ENCODE measurements around the gene ZSWIM1. TPM values are rescaled to one million over a fixed set of nuclear protein-coding genes. Genes with fewer than 3 reads are reported as not detected.

The ZSWIM1 gene
- total and polyA plus RNA-seq, 2 of the 13 experiments (the other 11 are each of a cell fraction or from before 2014, with no cell fraction given), result 9.5 to 11.7 TPM

DNA sequence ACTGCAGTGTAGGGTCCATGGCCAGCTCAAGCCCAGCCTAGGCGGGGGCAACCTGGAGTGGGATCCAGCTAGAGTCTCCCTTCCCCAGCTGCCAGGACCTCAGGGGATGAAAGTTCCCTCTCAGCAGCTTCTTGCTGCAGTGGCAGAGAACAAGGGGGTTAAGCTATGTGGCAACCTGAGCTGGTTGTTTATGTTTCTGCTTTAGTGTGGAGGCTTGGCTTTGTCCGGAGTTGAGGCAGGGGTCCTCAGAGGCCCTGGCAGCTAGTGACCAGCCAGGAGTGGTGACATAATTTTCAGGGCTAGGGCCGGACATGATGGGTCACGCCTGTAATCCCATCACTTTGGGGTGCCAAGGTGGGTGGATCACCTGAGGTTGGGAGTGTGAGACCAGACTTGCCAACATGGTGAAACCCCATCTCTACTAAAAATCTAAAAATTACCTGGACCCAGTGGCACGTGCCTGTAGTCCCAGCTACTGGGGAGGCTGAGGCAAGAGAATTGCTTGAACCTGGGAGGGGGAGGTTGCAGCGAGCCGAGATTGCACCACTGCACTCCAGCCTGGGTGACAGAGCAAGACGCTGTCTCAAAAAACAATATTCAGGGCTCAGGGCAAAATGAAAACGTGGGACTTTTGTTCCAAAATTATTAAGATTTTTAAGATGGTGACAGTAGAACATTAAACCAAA is 44.9 kb downstream of the ZSWIM1 start (continued):
- TF ChIP-seq, protein P1, sequence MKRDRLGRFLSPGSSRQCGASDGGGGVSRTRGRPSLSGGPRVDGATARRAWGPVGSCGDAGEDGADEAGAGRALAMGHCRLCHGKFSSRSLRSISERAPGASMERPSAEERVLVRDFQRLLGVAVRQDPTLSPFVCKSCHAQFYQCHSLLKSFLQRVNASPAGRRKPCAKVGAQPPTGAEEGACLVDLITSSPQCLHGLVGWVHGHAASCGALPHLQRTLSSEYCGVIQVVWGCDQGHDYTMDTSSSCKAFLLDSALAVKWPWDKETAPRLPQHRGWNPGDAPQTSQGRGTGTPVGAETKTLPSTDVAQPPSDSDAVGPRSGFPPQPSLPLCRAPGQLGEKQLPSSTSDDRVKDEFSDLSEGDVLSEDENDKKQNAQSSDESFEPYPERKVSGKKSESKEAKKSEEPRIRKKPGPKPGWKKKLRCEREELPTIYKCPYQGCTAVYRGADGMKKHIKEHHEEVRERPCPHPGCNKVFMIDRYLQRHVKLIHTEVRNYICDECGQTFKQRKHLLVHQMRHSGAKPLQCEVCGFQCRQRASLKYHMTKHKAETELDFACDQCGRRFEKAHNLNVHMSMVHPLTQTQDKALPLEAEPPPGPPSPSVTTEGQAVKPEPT (CRISPR knock-in tag; IDR thresholded peaks at IDR 0.05; ENCODE audit: low read depth), result no peak
- TF ChIP-seq ZNF878 (CRISPR knock-in tag; IDR thresholded peaks at IDR 0.05) (0 out of 2 replicates have a peak, but pooled peaks have one; percentile 18), ZBTB7B (CRISPR knock-in tag; IDR thresholded peaks at IDR 0.05) (0 out of 2 replicates have a peak, but pooled peaks have one; percentile 55), ZNF788 (CRISPR knock-in tag; IDR thresholded peaks at IDR 0.05; ENCODE audit: borderline replicate concordance) (peak; percentile 18; the same call in 1 of the 2 replicates), CBX5 (CRISPR knock-in tag; IDR thresholded peaks at IDR 0.05; ENCODE audit: borderline replicate concordance) (0 out of 2 replicates have a peak, but pooled peaks have one; percentile 47), KDM5A (IDR thresholded peaks at IDR 0.05; ENCODE audit: borderline replicate concordance, low read length) (no peak), CEBPG (CRISPR knock-in tag; IDR thresholded peaks at IDR 0.05) (peak; percentile 57; the same call in 1 of the 2 replicates), IKZF1 (IDR thresholded peaks at IDR 0.05) (no peak), HNRNPL (IDR thresholded peaks at IDR 0.05; ENCODE audit: low read depth, low read length) (no peak), ZBTB7A (CRISPR knock-in tag; IDR thresholded peaks at IDR 0.05) (peak; percentile 70), ZNF747 (CRISPR knock-in tag; IDR thresholded peaks at IDR 0.05; ENCODE audit: borderline replicate concordance) (0 out of 2 replicates have a peak, but pooled peaks have one; percentile 50), ATM (IDR thresholded peaks at IDR 0.05; ENCODE audit: borderline replicate concordance) (no peak)
- TF ChIP-seq, protein P2, sequence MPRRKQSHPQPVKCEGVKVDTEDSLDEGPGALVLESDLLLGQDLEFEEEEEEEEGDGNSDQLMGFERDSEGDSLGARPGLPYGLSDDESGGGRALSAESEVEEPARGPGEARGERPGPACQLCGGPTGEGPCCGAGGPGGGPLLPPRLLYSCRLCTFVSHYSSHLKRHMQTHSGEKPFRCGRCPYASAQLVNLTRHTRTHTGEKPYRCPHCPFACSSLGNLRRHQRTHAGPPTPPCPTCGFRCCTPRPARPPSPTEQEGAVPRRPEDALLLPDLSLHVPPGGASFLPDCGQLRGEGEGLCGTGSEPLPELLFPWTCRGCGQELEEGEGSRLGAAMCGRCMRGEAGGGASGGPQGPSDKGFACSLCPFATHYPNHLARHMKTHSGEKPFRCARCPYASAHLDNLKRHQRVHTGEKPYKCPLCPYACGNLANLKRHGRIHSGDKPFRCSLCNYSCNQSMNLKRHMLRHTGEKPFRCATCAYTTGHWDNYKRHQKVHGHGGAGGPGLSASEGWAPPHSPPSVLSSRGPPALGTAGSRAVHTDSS (CRISPR knock-in tag; conservative IDR thresholded peaks at IDR 0.05), result 0 out of 2 replicates have a peak, but pooled peaks have one; percentile 40
- TF ChIP-seq, protein P3, sequence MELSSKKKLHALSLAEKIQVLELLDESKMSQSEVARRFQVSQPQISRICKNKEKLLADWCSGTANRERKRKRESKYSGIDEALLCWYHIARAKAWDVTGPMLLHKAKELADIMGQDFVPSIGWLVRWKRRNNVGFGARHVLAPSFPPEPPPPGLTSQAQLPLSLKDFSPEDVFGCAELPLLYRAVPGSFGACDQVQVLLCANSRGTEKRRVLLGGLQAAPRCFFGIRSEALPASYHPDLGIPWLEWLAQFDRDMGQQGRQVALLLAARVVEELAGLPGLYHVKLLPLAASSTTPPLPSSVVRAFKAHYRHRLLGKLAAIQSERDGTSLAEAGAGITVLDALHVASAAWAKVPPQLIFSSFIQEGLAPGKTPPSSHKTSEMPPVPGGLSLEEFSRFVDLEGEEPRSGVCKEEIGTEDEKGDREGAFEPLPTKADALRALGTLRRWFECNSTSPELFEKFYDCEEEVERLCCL (CRISPR knock-in tag; IDR thresholded peaks at IDR 0.05; ENCODE audit: borderline replicate concordance), result 0 out of 2 replicates have a peak, but pooled peaks have one; percentile 55
- TF ChIP-seq, protein P4, sequence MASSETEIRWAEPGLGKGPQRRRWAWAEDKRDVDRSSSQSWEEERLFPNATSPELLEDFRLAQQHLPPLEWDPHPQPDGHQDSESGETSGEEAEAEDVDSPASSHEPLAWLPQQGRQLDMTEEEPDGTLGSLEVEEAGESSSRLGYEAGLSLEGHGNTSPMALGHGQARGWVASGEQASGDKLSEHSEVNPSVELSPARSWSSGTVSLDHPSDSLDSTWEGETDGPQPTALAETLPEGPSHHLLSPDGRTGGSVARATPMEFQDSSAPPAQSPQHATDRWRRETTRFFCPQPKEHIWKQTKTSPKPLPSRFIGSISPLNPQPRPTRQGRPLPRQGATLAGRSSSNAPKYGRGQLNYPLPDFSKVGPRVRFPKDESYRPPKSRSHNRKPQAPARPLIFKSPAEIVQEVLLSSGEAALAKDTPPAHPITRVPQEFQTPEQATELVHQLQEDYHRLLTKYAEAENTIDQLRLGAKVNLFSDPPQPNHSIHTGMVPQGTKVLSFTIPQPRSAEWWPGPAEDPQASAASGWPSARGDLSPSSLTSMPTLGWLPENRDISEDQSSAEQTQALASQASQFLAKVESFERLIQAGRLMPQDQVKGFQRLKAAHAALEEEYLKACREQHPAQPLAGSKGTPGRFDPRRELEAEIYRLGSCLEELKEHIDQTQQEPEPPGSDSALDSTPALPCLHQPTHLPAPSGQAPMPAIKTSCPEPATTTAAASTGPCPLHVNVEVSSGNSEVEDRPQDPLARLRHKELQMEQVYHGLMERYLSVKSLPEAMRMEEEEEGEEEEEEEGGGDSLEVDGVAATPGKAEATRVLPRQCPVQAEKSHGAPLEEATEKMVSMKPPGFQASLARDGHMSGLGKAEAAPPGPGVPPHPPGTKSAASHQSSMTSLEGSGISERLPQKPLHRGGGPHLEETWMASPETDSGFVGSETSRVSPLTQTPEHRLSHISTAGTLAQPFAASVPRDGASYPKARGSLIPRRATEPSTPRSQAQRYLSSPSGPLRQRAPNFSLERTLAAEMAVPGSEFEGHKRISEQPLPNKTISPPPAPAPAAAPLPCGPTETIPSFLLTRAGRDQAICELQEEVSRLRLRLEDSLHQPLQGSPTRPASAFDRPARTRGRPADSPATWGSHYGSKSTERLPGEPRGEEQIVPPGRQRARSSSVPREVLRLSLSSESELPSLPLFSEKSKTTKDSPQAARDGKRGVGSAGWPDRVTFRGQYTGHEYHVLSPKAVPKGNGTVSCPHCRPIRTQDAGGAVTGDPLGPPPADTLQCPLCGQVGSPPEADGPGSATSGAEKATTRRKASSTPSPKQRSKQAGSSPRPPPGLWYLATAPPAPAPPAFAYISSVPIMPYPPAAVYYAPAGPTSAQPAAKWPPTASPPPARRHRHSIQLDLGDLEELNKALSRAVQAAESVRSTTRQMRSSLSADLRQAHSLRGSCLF (CRISPR knock-in tag; IDR thresholded peaks at IDR 0.05; ENCODE audit: borderline replicate concordance), result 0 out of 2 replicates have a peak, but pooled peaks have one; percentile 54
- TF ChIP-seq, protein P5, sequence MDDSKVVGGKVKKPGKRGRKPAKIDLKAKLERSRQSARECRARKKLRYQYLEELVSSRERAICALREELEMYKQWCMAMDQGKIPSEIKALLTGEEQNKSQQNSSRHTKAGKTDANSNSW (CRISPR knock-in tag; IDR thresholded peaks at IDR 0.05; ENCODE audit: borderline replicate concordance), result no peak
- TF ChIP-seq, protein P6, sequence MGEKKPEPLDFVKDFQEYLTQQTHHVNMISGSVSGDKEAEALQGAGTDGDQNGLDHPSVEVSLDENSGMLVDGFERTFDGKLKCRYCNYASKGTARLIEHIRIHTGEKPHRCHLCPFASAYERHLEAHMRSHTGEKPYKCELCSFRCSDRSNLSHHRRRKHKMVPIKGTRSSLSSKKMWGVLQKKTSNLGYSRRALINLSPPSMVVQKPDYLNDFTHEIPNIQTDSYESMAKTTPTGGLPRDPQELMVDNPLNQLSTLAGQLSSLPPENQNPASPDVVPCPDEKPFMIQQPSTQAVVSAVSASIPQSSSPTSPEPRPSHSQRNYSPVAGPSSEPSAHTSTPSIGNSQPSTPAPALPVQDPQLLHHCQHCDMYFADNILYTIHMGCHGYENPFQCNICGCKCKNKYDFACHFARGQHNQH (CRISPR knock-in tag; IDR thresholded peaks at IDR 0.05), result 0 out of 2 replicates have a peak, but pooled peaks have one; percentile 17
